DND-41 (cell line): ENCODE measurements around the gene ERI2.

Experiments used
- ATAC-seq: fragments of 200-7000 bp; cut with Tn5 transposase; 3 replicates; pipeline ENCODE4 v1.9.1; 2021; ENCODE audit warnings: low read depth; ENCODE audit not compliant: insufficient read depth
- DNase-seq: peaks from one replicate; pipeline ENCODE4 v3.0.0-alpha.2; 2020
- H2AFZ ChIP-seq: 2 replicates; pipeline ENCODE4 v1.6.0; 2012; ENCODE audit warnings: low read depth, low read length
- H3K27ac ChIP-seq: 2 replicates; pipeline ENCODE4 v1.5.1; 2012; ENCODE audit warnings: low read length, inconsistent platforms
- H3K27me3 ChIP-seq: fragments of 200-600 bp; sonication (generic); 2 replicates; pipeline ENCODE4 v1.6.0; 2012; ENCODE audit warnings: low read length, mild to moderate bottlenecking, inconsistent platforms; ENCODE audit not compliant: insufficient read depth, poor library complexity
- H3K36me3 ChIP-seq: 2 replicates; pipeline ENCODE4 v1.5.1; 2012; ENCODE audit warnings: low read length, inconsistent platforms; ENCODE audit not compliant: insufficient read depth
- H3K4me1 ChIP-seq: 2 replicates; pipeline ENCODE4 v1.5.1; 2012; ENCODE audit warnings: mild to moderate bottlenecking, low read length; ENCODE audit not compliant: insufficient read depth
- H3K4me2 ChIP-seq: 2 replicates; pipeline ENCODE4 v1.6.0; 2012; ENCODE audit warnings: mild to moderate bottlenecking, moderate library complexity, low read length, inconsistent platforms; ENCODE audit not compliant: insufficient read depth
- H3K4me3 ChIP-seq, 2 experiments: fragments of 200-600 bp in 1 of 2; shearing (Covaris generic) in 1 of 2; 2 replicates each; pipeline ENCODE4 v1.5.1; 2012 to 2016; ENCODE audit warnings: inconsistent platforms in 2 of 2, low read length in 2 of 2, mild to moderate bottlenecking in 2 of 2, low read depth in 1 of 2, moderate library complexity in 1 of 2
- H3K79me2 ChIP-seq: 2 replicates; pipeline ENCODE4 v1.6.0; 2012; ENCODE audit warnings: low read length, inconsistent platforms; ENCODE audit not compliant: insufficient read depth
- H3K9ac ChIP-seq: 2 replicates; pipeline ENCODE4 v1.6.0; 2012; ENCODE audit warnings: low read depth, mild to moderate bottlenecking, inconsistent platforms, low read length, moderate library complexity
- H3K9me3 ChIP-seq: 2 replicates; pipeline ENCODE4 v1.5.1; 2012; ENCODE audit warnings: low read length, moderate library complexity, mild to moderate bottlenecking, inconsistent platforms; ENCODE audit not compliant: insufficient read depth, severe bottlenecking
- H4K20me1 ChIP-seq: 2 replicates; pipeline ENCODE4 v1.6.0; 2012; ENCODE audit warnings: low read length; ENCODE audit not compliant: insufficient read depth
- CTCF ChIP-seq: IDR thresholded peaks from 2 replicates; pipeline ENCODE4 v1.5.1; 2012; ENCODE audit warnings: borderline replicate concordance, low read length, moderate library complexity, mild to moderate bottlenecking; ENCODE audit not compliant: poor library complexity, severe bottlenecking; ENCODE audit errors: extremely low read depth
- EZH2 ChIP-seq: IDR thresholded peaks from 3 replicates; pipeline ENCODE4 v1.6.1; 2012; ENCODE audit warnings: borderline replicate concordance, low read depth, mild to moderate bottlenecking, moderate library complexity, low read length, inconsistent platforms; ENCODE audit not compliant: severe bottlenecking

Gene ERI2

GRCh38 chr16:20782470-20782869 lies 23.8 kb downstream of the ERI2 start:
- ATAC-seq: no peak
- Histone ChIP-seq H3K79me2 (no peaks in the 10 kb centered on the region), H3K4me1 (no peaks in the 10 kb centered on the region), H3K4me3 (no peak overlapping the region), H4K20me1 (no peaks in the 10 kb centered on the region), H2AFZ (no peak overlapping the region), H3K4me2 (no peak overlapping the region), H3K9ac (no peak overlapping the region), H3K27ac (no peak overlapping the region), H3K9me3 (no peaks in the 10 kb centered on the region), H3K27me3 (no peaks in the 10 kb centered on the region), H3K36me3 (no peaks in the 10 kb centered on the region)
- DNase-seq: no peak
- TF ChIP-seq EZH2 (no peak), CTCF (no peak)

- H3K27me3 ChIP-seq: no peaks in the 10 kb centered on the region
- no peak for ATAC-seq
- DNase-seq: no peak
- H2AFZ ChIP-seq: no peak overlapping the region
- TF ChIP-seq CTCF: no peak
- TF ChIP-seq EZH2: no peak
- H3K27ac ChIP-seq: no peak overlapping the region
- H3K36me3 ChIP-seq: no peaks in the 10 kb centered on the region
- H4K20me1 ChIP-seq: no peaks in the 10 kb centered on the region
- H3K9me3 ChIP-seq: no peaks in the 10 kb centered on the region
- no peak overlapping the region for H3K4me2 ChIP-seq
- H3K79me2 ChIP-seq: no peaks in the 10 kb centered on the region
- no peaks in the 10 kb centered on the region for H3K4me1 ChIP-seq
- H3K4me3 ChIP-seq: no peak overlapping the region
- no peak overlapping the region for H3K9ac ChIP-seq
These were observed 24.6 kb downstream of the ERI2 start for GRCh38 chr16:20781697-20782096.

- Histone ChIP-seq H3K4me2 (no peak overlapping the region), H3K4me1 (no peaks in the 10 kb centered on the region), H3K4me3 (no peak overlapping the region), H3K9ac (no peak overlapping the region), H3K27ac (no peak overlapping the region), H3K36me3 (no peaks in the 10 kb centered on the region), H2AFZ (no peak overlapping the region), H3K79me2 (no peaks in the 10 kb centered on the region), H3K9me3 (no peaks in the 10 kb centered on the region), H3K27me3 (no peaks in the 10 kb centered on the region), H4K20me1 (no peaks in the 10 kb centered on the region; the same call in 1 of the 2 replicates)
- peak; percentile 94 for ATAC-seq
- no peak for TF ChIP-seq EZH2
- peak; percentile 80 for TF ChIP-seq CTCF
- peak; percentile 65 for DNase-seq
These were observed 31.4 kb downstream of the ERI2 start for GRCh38 chr16:20774703-20775362.
